ENCODE data around the gene REV3L.

- TF ChIP-seq POLR2A (IDR thresholded peaks at IDR 0.05; ENCODE audit: extremely low read depth, insufficient read length) (no peak), CTCF (IDR thresholded peaks at IDR 0.05; ENCODE audit: low read depth, low read length) (no peak)
These were observed 19.1 kb upstream of the REV3L start for GRCh38 chr6:111502154-111502553.
